OCI-LY3 (cell line): ENCODE results near the gene ZP1.

Source experiments
- CTCF ChIP-seq: fragments of 200-600, 300-600 bp; sonication (generic); IDR thresholded peaks from 2 replicates; pipeline ENCODE4 v1.5.1; 2014; ENCODE audit warnings: antibody characterized with exemption, low read length, low read depth
- EZH2phosphoT487 ChIP-seq: fragments of 200-600 bp; shearing (Covaris generic); IDR thresholded peaks from 2 replicates; pipeline ENCODE4 v1.6.1; 2018; ENCODE audit warnings: antibody characterized with exemption, mixed run types, low read depth

GRCh38 chr11:60919320-60919719 lies 52.0 kb downstream of the ZP1 start:
- TF ChIP-seq EZH2phosphoT487 (no peak), CTCF (no peak)
